Effector CD4-positive, alpha-beta T cell (primary cell): ENCODE measurements around the gene CAPRIN2.

Experiments
- DNase-seq: peaks from one replicate; pipeline ENCODE4 v3.0.0-alpha.2; 2020

Gene CAPRIN2

DNA sequence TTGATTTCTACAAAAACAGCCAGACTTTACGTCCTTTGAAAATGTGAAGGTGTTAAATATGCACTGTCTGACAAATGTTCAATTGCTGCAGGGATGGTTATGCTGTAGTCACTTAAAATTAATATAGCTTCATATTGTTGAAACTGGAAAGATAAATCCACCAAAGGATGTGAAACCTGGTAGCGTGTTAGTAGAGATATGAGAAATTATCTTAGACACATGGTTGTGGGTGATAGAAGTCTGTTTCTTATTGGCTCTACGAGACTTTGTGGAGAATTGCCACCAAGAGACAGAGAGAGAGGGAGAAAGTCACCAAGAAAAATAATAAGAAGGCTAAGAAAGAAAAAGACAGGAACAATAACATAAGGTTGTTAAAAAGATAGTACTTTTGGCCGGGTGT is 2.6 kb upstream of the CAPRIN2 start:
- DNase-seq: no peak

DNA sequence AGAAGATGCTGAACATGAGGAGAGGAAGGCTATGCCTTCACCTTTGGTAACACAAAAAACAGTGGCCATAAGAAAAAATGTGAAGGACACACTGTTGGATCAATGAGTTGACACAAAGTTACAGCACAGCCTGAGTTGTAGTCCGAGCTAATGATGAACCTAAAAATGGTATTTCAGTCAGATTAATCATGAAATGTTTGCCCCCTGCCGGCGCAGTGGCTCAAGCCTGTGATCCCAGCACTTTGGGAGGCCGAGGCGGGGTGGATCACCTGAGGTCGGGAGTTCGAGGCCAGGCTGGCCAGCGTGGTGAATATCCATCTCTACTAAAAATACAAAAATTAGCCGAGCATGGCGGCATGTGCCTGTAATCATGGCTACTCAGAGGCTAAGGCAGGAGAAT is 1.3 kb upstream of the CAPRIN2 start:
- DNase-seq: no peak

DNA sequence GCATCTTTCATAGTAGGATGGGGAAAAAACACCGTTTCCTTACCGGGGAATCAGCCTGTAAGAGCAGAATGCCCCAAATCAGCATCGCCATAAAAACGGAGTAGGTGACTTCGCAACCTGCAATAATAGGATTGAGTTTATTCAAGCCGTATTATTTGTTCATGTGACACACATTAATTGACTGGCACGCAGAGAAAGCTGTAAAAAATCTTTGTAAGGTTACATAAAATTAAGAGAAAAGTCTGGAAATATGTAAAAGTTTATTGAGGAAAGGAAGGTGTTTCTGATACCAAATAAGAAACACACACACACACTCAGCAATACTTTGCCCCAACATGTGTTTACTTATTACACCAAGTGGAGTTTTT is 628 bp upstream of the CAPRIN2 start:
- DNase-seq: no peak

DNA sequence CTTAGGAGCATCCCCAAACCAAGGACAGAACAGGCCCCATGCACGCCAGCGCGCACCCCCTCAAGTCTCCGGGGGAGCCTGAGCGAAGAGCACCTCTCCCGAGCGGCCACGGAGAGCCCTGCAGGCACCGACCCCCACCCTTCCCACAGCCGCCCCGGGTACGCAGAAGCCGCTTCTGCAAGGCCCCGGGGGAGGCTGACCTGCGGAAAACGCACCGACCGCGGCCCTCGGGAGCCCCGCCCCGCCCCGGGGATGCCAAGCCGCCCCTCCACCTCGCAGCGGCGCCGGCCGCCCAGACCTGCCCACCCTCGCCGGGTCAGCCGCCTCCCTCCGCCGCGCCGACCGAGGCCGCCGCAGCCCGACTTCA is 385 bp downstream of the CAPRIN2 start:
- no peak for DNase-seq

DNA sequence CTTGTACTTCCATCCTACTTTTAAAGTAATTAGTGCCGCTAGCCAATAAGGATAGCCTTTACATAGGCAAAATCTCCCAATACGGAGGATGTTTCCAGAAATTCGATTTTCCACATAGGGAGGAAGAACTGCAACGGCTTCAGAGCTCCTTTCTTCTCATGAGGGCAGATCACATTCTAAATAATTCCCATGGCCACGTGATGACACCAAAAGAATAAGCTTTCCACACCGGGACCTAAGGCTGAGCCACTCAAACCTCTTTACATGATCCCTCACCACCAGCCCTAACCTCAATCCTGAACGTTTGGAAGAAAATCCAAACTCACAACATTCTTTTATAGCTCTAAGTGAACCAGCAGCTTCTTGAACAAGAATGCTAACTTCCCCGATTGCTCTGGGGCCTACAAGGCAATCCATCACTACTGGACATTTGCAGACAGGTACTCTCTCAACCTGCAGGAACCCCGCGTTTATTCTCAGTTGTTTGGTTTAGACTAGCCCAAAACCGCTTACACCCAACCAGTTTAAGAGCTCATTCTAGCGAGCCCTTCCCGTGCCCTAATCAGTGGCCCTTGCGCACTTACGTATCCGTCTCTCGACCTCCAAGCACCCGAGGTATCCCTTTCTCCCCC is 884 bp downstream of the CAPRIN2 start:
- DNase-seq: no peak

DNA sequence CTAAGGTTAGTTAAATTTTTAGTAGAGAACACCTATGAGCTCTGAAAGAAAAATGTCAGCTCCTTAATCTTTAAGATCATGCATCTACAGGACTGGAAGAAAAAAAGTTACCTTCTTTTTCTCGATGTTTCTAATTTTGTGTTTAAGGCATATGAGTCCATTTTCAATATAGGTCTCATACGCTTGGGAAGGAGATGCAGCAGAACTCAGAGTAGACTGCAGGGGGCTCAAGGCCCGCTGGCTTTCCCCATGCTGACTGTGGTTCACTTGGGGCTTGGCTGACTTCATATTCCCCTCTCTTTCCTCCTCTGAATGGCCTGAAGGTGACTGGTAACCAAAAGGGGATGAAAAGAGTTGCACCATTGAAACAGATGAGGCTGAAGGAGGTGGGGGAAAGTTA is 1.5 kb downstream of the CAPRIN2 start:
- no peak for DNase-seq

DNA sequence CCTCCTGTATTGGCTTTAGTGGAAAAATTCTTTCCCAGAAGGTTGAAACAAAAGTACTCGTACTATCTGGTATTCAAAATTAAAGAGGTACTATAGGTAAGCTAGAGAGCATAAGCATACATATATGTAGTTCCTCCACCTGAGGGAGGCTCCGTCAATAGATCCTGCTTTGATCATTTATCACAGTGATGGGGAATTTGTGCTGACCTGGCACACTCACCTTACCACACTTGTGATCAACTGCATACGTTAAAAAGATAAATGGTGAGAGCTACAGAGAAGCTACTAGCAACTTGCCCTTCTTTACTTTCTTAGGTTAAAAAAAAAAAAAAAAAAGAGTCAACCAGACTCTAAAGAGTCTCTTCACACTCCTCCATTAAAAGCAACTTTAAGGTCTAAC is 2.5 kb downstream of the CAPRIN2 start:
- DNase-seq: no peak

DNA sequence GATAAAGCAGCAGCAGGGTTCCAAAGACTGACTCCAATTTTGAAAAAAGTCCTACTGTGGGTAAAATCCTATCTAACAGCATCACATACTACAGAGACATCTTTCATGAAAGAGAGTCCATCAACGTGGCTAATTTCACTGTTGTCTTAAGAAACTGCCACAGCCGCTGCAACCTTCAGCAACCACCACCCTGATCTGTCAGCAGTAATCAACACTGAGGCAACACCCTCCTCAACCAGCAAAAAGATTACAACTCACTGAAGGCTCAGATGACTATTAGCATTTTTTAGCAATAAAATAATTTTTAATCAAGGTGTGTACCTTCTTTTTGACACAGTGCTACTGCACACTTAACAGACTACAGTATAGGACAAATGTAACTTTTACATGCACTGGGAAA is 6.6 kb downstream of the CAPRIN2 start:
- no peak for DNase-seq

DNA sequence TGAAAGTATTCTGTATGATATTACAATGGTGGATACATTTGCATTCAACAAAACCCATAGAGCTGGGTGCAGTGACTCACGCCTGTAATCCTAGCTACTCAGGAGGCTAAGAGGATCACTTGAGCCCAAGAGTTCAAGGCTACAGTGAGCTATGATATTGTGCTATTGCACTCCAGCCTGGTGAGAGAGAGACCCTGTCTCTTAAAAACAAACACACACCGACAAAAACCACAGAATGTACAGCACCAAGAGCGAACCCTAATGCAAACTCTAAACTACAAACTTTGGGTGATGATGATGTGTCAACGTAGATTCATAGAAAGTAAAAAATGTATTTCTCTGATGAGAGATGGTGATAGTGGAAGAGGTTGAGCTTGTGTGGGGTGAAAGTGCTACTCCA is 8.6 kb downstream of the CAPRIN2 start:
- DNase-seq: no peak

DNA sequence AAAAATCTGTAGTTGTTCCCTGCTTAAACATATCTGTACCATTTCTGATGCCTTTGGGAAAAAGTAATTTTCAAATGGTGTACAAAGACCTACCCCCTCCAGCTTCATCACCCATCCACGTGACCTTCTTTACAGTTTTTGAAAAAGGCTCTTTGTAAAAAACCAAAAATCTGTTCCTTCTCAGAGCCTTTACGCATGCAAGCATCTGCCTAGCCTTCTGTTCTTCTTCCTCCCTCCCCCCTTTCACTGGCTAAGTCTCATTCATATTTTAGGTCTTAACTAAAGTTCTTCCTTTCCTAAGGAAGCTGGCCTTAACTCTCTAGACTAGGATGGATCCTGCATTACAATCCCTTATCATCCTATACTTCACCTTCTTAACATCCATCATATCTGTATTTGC is 10.4 kb downstream of the CAPRIN2 start:
- no peak for DNase-seq

DNA sequence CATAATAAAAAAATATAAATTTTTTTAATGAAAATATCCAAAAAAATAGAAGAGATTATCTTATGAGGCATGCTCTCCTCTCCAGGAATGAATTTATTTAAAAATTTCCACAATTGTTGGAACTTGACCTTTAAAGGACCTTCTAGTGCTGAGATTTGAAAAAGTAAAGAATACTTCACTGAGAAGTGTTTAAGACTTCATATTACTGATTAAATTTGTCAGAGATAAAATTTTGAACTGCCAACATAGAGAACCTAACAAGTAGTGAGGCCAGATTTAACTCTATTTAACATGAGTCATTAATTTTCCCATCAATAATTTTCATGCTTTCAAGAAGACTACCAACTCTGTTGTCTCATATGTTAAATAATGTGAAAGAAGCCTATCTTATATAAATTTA is 14.5 kb downstream of the CAPRIN2 start:
- DNase-seq: no peak

DNA sequence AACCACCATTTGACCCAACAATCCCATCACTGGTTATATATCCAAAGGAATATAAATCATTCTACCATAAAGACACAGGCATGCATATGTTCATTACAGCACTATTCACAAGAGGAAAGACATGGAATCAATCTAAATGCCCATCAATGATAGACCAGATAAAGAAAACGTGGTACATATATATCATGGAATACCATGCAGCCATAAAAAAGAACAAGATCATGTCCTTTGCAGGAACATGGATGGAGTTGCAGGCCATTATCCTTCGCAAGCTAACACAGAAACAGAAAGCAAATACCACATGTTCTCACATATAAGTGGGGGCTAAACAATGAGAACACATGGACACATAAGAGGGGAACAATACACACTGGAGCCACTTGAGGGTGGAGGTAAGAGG is 15.7 kb downstream of the CAPRIN2 start:
- no peak for DNase-seq

DNA sequence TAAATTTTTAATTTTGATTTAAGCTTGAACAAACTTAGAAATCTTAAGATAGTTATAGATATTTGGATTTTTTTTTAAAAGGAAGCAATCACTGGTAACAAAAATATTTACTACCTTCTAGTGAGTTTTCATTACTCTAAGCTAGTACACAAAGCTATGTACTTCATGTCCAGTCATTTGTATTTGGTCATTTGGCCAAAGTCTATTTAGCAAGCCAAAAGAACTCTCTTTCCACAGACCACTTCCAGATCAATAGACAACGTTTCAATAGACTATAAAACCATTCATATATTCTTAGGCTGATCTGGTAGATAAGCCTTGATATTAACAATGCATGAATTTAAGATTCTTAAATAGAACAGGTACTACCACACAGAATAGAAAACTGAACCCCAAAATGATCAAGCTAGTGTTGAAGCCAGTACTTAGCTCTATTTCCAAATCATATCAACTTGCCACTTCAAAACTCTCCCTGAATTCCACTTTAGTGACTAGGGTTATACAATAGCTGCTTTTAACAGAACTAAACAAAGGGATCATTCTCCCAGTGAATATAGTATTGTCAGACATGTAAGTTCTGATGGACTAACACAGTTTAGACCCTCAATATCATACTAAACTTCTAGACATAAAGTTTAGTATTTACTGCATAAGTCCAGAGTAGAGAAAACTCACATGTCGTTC is 21.7 kb downstream of the CAPRIN2 start:
- DNase-seq: no peak

DNA sequence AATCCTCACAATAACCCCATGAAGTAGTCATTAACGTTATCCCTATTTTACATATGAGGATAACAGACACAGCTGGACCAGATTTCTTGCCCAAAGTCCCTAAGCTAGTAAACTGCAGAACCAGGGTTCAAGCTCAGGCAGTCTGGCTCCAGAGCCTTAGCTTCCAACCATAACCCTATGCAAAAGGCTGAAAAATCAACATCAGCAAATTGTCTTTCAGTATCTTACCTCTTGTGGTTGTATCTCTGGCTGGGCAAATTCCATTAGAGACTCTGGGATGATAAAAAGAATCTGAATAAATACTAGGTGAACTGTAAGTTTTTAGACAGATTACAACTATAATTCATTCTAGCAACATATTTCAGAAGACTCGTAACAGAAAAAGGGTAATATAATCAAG is 24.7 kb downstream of the CAPRIN2 start:
- no peak for DNase-seq

DNA sequence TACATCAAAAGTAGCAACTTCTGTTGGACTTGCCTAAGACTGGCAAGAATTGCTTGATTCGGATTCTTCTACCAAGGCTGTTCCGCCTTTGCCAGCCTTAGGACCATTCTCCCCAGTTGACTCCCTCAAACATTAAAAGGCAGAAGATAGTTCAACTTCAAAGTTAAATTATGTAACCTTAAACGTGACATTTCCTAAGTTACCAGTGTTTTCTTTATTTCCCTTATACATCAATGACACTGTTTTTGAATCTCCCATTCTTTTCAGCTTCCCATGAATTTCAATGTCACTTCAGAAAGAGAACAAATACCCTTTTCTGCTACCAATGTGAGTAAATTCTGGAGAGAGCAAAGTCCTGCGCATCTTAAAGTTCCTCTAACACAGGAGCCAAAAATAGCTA is 25.2 kb downstream of the CAPRIN2 start:
- DNase-seq: no peak

DNA sequence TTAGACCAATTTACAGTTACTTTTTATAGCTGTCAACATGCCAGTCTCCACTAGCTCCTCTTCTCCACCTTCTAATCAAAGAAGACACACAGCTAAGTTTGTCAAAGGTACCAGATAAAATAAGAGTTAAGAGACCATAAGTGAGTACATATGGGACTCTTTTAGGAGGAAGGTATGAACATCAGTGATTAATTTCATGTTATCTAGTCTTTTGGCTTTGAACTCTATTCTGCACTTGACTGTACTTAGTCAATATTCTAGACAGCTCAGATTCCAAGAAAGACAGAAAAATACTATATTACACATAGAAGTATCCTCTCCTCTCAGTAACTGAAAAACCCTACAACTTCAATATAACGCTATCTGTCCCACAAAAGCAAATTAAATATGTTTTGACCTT is 28.1 kb downstream of the CAPRIN2 start:
- no peak for DNase-seq

DNA sequence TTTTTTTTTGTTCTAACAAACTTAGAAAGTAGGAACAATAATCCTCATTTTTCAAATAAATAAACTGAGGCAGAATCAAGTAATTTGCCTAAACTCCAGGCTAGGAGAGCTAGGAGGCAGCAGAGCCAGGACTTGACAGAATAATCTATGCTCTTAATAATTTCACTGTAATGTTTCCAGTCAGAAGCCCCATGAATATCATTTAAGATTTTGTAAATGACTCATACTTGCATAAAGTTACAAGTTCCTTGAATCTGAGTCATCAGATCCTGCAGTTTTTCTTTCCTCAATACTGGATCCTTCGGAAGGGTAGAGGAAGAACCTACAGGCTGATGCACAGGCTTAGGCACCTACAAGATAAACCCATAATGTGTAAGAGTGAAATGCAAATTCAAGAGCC is 29.0 kb downstream of the CAPRIN2 start:
- no peak for DNase-seq

DNA sequence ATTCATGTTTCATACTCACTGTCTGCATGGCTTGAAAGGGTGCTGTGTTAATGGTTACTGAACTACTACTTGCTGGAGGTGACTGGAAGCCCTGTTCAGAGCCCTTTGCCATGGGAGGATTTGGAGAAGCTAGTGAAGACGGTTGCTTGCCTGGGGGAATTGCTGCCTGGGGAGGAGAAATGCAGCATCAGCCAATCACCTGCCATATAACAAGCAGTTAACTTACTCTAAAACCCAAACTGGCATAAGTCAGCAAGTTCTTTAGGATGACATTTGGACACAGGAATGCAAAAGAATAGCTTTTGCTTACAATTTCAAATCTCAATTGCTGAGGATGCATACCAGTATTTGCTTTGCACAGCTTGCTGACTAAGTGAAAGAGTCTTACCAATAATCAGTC is 35.7 kb downstream of the CAPRIN2 start:
- no peak for DNase-seq

DNA sequence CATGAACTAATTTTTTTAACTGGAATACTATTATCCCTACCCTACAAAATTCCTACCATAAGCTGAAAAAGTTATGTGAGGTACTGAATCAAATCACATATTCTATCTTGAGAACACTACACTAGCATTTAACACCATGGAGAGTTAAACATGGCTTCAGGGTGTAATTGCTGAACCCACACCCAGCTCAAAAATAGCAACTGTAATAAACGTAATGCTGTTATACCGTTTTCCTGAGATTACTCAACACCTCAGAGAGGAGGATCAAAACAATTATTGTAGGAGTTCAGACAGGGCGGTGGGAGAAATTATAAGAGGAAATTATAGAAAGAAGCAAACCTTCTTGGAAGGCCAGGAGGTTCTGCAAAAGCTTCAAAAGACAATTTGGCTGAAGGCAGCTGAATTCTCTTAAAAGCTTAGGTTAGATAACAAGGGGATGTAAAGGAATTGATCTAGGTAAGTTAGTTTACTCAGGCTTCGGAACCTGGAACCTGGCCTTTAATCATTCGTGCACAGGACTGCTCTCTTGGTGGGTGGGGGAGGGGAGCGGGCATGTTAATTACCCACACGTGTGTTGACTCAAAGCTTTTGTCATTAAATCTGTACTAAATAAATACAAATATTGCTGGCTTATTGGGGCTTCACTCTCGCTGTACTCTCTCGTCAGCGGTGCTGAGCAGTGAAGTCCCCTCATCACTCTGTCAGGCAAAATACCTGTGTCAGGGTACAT is 47.0 kb downstream of the CAPRIN2 start:
- no peak for DNase-seq

DNA sequence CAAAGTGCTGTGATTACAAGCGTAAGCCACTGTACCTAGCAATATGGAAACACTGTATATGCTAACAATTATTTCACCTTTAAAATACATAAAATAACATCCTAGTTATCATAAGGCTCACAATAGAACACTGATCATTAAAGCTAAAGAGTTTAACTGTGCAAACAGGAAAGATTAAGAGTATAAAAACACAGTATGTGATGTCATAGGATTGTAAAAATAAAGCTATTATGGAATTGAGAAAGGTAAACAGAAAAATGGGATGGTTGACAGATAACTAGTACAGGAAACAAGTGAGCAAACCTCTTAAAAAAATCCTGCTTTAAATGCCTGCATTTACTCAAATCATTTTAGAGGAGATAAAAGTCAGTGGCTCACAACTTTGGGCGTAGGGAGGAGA is 48.3 kb downstream of the CAPRIN2 start:
- no peak for DNase-seq

DNA sequence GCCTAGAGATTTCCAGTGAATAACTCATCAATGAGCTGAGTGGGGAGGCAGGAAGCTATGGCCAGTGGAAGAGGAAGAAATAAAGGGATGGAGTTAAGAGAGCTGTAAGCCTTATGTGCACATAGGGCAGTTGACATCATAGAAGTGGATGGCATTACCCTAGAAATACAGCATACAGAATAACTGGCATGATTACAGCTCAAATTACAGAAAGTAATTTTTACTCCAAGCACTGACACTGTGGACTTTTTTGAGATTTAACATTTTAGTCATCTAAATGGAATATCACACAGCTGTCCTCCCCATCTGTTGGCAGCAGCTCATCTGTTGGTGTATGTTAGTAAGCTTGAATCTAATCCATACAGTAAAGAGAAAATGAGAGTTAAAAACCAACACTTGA is 53.7 kb downstream of the CAPRIN2 start:
- no peak for DNase-seq

DNA sequence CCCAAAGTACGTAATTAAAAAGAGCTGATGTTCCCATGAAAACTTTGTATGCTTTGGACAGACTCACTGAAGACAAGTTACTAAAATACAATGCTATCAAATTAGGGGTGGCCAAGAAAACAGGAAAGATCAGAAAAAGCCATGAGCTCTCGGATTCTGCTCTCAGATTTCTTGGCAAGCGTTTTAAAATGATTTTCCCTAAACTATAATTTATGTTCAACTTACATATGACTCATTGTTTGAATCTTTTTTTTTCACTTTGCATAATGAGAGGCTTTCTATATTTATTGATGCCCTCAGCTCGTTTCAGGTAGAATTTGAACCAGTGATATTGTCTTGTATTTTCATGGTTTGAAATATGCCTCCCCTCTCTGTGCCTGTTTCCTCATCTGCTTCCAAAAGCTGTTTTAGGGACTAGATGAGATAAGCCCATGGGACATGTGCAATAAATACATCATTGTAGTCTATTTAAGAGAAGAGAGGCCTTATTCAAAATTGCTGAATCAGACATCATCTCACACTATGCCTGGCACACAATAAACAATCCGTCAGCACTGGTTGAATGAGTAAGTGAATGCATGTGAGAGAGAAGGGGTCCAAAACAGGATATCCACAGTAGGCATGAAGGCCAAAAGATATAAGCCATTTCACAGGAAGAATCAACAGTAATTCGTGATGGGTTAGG is 54.4 kb downstream of the CAPRIN2 start:
- DNase-seq: no peak

DNA sequence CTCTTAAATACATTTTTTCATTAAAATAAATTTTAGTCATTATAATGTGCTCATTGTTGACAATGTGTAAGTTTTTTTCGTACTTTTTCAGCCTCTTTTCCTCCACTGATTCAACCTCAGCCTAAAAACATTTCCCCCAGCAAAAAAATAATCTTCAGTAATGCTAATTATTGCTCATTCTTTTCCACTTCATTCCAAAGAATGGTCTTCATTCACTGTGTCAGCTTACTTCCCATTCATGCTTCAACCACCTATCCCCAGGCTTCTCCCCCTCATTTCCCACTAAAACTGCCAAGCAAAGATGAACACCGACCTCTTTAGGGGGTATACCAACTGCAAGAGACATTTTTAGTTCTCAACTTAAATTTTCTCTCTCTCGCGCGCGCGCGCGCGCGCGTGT is 56.4 kb downstream of the CAPRIN2 start:
- DNase-seq: no peak

DNA sequence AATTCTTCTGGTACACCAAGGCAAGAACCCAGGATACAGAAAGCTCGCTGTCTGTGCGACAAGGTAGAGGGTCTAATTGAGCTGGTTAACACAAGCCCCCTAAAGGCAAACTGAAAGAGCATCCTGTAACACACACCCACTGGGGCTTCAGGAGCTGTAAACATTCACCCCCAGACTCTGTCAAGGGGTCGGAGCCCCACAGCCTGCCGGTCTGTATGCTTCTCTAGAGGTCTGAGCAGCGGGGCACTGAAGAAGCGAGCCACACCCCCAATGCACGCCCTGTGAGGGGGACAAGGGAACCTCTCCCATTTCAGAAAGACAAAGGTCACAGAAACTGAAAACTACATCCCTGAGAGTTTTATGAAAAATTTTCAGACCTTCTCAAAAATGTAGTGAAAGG is 57.8 kb downstream of the CAPRIN2 start:
- DNase-seq: no peak
